Stimulated activated CD4-positive, alpha-beta T cell treated with anti-CD3 and anti-CD28 coated beads, Interleukin-1b, Interleukin-23, amount 100 ng/mL, for 24 hours (primary cell): ENCODE results near the gene AGPS.
"Not testable (repeated sequence)": the region's sequence is repeated elsewhere in the genome, so short reads cannot be mapped to it uniquely, and the experiment has no call there.

ENCODE experiments used
- DNase-seq, 4 experiments: peaks; one replicate each; pipeline ENCODE4 v3.0.0-alpha.2; 2020; ENCODE audit warnings: low read depth in 4 of 4, low spot score in 1 of 4

AGPS gene

GRCh38 chr2:177419274-177419673, 26.7 kb downstream of the AGPS start:
- DNase-seq: no peak

DNA sequence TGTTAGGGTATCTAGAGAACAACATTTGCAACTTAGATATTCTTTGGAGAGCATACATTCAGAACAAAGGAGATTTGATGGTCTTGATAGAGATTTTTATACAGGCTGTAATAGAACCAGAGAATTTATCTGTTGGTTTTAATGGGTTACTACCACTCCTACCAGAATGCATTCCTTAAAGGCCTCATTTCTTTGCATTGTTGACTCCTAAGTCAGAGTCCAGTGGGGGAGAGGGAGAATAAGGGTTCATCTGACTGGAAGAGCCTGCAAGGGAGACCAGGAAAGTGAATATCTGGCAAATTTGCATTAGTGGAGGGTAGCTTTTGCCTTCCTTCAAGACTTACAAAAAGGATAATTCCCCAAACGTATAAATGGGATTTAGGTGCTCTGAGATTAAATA, 29.7 kb downstream of the AGPS start:
- DNase-seq: no peak

GRCh38 chr2:177424120-177424519, 31.5 kb downstream of the AGPS start:
- not testable (repeated sequence) for DNase-seq

GRCh38 chr2:177424620-177425019, 32.0 kb downstream of the AGPS start:
- not testable (repeated sequence) for DNase-seq

GRCh38 chr2:177427316-177427715, 34.7 kb downstream of the AGPS start:
- DNase-seq: no peak

DNA sequence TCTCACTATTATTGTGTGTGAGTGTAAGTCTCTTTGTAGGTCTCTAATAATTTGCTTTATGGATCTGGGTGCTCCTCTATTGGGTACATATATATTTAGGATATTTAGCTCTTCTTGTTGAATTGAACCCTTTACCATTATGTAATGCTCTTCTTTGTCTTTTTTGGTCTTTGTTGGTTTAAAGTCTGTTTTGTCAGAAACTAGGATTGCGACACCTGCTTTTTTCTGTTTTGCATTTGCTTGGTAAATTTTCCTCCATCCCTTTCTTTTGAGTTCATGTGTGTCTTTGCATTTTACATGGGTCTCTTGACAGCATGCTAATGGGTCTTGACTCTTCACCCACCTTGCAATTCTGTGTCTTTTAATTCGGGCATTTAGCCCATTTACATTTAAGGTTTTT, 35.4 kb downstream of the AGPS start:
- DNase-seq: not testable (repeated sequence)

- DNase-seq: no peak
These were observed 37.2 kb downstream of the AGPS start for GRCh38 chr2:177429688-177430325.

DNA sequence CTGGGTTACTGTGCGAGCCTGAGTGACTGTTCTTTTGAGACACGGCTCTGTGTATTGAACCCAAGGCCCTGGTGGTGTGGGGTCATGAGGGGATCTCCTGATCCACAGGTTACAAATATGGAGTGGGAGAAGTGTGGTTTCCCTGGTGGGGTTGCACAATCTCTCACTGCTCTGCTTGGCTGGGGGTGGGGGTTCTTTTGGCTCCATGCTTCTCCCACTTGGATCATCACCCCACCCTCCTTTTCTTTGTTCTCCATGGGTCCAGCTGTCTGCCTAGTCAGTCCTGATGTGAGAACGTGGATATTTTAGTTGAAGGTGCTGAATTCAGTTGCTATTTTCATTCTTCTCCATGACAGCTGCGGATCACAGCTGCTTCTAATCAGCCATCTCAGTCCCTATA, 37.8 kb downstream of the AGPS start:
- DNase-seq: no peak

GRCh38 chr2:177431111-177431725, 38.6 kb downstream of the AGPS start:
- DNase-seq: not testable (repeated sequence)

DNA sequence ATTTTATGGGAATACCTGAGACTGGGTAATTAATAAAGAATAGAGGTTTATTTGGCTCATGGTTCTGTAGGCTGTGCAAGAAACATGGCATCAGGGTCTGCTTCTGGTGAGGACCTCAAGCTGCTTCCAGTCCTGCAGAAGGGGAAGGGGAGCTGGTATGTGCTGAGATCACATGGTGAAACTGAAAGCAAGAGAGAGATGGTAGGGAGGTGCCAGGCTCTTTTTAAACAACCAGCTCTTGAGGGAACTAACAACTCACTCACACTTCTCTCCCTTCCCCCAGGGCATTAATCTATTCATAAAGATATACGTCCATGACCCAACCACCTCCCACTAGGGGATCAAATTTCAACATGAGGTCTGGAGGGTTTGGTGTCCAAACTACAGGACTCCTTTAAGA, 40.1 kb downstream of the AGPS start:
- no peak for DNase-seq

DNA sequence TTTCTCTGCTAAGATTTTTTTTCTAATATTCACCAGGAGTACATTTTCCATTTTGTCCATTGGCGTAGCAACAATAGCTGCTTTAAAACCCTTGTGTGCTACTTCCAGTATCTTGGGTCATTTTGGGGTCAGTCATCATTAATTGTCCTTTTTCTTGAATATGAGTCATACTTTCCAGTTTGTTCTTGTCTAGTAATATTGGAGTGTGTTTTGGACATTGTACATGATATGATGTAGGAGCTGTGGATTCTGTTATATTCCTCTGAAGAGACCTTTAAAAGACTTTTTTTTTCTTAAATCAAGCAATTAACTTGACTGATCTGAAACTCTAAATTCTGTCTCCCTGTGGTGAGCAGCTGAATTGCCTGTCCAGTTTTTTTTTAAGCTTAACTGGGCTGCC, 40.8 kb downstream of the AGPS start:
- DNase-seq: no peak

- DNase-seq: no peak
These were observed 41.9 kb downstream of the AGPS start for GRCh38 chr2:177434475-177434874.

DNA sequence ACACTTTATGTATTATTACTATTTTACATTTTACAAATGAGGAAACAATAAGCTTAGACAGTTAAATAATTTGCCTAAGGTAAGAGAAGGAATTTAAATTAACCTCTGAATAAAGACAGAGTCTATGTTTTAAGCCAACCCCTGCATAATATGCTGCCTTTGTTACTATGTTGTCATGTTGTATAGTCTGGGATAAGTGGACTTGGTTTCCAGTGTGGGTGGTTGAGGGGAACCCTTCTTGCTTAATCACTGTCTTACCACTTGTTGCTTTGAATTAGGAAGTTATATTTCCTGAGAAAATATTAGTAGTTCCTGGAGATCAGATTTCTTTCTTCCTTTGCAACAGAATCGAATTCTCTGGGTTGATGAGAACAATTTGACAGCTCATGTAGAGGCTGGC, 52.6 kb downstream of the AGPS start:
- no peak for DNase-seq

- DNase-seq: no peak
These were observed 55.5 kb downstream of the AGPS start for GRCh38 chr2:177448031-177448430.

- no peak for DNase-seq
These were observed 56.6 kb downstream of the AGPS start for GRCh38 chr2:177449159-177449558.

GRCh38 chr2:177455187-177455586, 62.6 kb downstream of the AGPS start:
- no peak for DNase-seq

DNA sequence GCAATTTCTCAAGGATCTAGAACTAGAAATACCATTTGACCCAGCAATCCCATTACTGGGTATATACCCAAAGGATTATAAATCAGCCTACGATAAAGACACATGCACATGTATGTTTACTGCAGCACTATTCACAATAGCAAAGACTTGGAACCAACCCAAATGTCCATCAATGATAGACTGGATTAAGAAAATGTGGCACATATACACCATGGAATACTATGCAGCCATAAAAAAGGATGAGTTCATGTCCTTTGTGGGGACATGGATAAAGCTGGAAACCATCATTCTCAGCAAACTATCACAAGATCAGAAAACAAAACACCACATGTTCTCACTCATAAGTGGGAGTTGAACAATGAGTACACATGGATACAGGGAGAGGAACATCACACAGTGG, 67.2 kb downstream of the AGPS start:
- DNase-seq: not testable (repeated sequence)

DNA sequence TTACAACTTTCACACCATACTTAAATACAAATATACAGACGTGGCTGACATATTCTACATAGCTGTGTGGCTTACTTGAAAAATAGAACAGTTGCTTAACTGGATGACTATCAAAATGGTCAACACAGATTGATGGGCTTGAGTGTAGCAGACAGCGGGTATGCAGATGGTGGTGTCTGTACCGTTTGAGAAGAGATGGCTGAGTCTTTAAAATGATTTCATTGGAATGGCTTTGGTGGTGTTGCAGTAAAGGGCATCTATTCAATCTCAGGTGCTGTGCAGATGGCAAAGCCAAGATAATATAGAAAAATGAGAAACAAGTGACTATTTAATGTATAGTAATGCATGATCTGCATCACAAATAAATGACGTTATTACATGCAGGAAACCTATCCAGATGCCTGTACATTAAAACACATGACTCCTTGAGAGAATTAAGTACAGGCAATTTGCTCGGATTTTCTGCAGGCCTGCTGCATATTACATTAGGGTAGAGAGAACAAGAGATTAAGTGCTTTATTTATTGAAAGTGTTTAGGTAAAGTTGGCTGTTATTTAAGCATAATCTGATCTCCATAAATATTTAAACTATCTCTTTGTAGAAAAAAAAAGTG, 68.5 kb downstream of the AGPS start:
- DNase-seq: no peak

DNA sequence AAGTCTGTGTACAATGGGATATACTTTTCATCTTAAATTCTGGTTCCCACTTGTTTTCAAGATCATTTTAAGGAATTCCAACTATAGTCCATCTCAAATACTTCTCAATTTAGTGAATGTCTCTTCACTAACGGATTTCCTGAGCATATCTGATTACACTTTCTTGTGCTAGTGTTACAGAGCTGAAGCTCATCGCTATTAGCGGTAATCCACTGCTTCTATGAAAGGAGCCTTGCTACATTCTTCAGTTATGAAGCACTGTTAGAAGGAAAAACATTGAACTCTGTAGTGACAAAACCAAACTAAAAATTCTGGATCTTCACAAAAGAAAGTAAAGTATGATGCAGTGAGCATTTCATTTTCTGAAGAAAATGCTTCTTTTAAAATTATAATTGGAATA, 72.0 kb downstream of the AGPS start:
- no peak for DNase-seq

- no peak for DNase-seq
These were observed 73.0 kb downstream of the AGPS start for GRCh38 chr2:177465400-177466138.

DNA sequence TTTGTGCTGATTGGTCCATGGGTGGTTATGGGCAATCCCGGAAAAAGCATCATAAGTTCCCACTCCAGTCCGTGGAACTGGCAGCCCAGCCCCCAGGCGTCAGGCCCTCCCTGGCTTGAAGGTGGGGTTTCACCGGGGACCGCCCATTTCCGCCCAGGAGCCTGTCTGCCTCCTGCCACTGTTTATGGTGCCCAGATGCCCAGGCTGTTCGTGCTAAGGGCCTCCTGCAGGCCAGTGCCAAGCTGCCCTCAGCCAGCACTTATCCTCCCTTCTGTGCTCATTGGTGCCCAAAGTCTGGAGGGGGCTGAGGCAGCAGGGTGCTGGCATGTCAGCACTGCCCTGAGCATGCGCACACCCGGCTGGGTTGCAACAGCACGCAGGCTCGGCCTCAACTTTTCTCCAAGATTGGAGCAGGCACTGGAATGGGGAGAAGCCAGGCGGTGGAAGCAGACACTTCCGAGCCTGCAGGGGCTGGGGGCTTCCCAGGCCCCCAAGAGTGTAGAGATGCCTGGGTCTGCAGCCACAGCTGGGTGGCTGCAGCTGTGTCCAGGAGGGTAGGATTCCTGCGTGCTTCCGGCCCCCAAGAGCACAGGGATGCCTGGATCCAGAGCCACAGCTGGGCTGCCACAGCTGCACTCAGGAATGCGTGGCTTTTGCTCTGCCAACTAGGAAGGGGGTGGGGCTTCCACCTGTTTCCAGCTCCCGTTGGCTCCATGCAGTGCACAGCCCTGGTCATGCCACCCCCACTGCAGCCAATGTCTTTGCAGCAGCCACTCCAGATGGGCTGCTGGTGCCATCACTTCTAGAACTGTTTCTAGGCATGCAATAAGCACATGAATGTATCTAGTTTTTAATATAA, 74.0 kb downstream of the AGPS start:
- no peak for DNase-seq
